HG03469 (cell line): ENCODE measurements around the gene TTC23L.
"Not testable (repeated sequence)": the region's sequence is repeated elsewhere in the genome, so short reads cannot be mapped to it uniquely, and the experiment has no call there.

Source experiments
- ATAC-seq: cut with Tn5 transposase; IDR thresholded peaks from one replicate; pipeline ENCODE4 v1.9.1; 2021; ENCODE audit warnings: mild to moderate bottlenecking, moderate library complexity, moderate number of reproducible peaks; ENCODE audit not compliant: unreplicated experiment

TTC23L gene

GRCh38 chr5:34838785-34839714 lies at the start of gene TTC23L:
TSS of gene TTC23L (plus strand) at chr5:34839164. CDS start at chr5:34840672, 1,508 bp downstream.
- peak; percentile 95 for ATAC-seq

DNA sequence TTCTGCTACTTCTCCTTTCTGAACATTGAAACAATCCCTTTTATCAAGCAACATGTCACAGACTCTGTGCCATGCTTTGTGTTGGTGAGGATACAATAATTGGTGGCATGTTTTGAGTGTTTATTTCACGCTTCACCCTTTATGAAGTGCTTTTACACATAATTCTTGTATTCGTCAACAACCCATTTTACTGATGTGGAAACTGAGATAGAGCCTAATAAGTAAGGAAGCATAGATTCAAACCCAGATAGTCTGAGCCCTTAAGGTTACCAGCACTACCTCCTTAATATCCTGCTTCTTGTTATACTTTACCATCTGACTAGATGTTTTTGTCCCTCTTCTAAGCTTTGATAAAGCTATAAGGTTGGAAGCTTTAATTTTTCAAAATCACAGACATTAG lies 49.3 kb upstream of the TTC23L start:
- no peak for ATAC-seq

DNA sequence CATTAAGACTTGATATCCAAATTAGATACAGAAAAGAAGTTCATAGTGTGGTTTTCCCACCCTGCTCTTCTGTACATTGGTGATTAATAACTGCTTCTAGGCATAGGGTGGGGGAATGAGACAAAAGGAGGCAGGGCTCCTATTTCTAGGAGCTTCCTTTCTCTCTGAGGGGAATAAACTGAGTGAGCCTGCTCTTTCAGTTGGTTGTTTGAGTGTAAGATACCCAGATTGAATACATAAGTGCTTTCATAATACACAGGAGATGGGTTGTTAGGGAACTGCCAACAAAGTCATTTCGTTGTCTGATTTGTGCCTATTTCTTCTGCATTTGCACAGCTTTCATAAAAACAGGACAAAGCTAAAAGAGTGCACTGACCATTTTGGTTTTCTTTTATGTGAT lies 48.9 kb upstream of the TTC23L start:
- no peak for ATAC-seq

DNA sequence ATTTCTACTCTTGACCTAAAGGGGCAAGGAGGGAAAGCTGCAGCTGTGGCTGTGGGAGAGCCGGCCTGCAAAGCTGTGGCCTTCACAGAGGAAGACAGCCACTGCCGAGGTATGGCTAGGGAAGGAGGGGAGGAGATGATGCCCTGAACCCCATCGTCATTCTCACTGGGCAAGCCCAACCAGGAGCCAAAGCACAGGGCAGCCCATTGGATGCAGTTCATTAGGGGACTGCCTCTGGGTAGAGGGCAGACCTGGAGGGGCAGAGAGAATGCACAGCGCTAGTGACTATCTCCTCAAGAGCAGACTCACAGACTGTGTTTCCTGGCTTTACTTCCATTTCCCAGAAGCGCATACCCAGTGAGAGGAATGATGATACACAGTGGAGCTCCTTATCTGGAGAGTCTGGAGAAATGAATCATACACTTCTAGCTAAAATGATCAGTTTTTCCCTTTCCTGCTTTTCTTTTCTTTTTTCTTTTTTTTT lies 47.2 kb upstream of the TTC23L start:
- no peak for ATAC-seq

GRCh38 chr5:34802834-34803563 lies 36.0 kb upstream of the TTC23L start:
- ATAC-seq = no peak

GRCh38 chr5:34803974-34804732 lies 34.8 kb upstream of the TTC23L start:
- ATAC-seq = no peak

DNA sequence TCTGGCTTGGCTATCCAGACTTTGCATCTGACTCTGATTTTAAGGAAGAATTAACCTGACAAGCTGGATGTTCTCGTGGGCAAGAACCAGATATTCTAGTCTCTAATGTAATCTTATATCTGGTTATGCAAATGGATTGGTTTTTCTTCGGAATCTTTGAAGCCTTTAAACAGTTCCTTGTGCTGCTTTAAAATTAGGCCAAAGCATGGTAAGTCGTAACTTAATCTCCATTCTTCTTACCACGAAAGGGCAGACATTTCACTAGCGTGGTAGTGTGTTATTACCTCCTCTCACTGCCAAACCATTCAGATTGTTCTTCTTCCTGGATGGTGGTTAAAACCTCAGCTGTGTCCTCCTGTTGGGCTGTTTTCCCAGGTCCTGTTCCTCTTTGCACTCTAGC lies 34.1 kb upstream of the TTC23L start:
- ATAC-seq = no peak

GRCh38 chr5:34806532-34806931 lies 32.4 kb upstream of the TTC23L start:
- no peak for ATAC-seq

DNA sequence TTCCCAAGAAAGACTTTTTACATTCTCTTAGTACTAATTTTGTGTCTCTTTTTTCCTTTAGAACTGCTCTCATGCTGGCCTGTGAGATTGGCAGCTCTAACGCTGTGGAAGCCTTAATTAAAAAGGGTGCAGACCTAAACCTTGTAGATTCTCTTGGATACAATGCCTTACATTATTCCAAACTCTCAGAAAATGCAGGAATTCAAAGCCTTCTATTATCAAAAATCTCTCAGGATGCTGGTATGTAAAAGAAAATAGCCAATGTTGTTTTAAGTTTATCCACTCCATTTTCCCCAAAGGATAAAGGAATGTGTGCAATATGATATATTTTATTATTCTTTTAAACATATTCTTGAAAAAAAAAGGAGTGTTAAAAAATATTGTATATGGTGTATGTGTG lies 27.3 kb upstream of the TTC23L start:
- ATAC-seq = no peak

DNA sequence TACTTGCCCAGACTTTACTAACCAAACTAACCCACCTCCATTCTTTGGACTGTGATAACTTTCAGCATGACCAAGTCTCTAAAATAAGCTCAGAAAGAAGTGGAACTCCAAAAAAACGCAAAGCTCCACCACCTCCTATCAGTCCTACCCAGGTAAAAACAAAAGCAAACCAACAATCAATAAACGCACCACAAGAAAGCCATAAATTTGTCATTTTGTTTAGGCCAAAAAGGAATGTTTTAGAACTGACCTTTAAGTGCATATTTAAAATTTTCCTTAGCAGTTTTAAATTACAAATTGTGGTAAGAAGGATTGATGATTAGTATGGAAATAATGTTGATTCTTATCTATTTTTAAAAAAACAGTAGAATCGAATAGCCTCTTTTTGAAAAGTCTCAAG lies 25.5 kb upstream of the TTC23L start:
- ATAC-seq = no peak

GRCh38 chr5:34817558-34818351 lies 21.2 kb upstream of the TTC23L start:
- ATAC-seq = no peak

DNA sequence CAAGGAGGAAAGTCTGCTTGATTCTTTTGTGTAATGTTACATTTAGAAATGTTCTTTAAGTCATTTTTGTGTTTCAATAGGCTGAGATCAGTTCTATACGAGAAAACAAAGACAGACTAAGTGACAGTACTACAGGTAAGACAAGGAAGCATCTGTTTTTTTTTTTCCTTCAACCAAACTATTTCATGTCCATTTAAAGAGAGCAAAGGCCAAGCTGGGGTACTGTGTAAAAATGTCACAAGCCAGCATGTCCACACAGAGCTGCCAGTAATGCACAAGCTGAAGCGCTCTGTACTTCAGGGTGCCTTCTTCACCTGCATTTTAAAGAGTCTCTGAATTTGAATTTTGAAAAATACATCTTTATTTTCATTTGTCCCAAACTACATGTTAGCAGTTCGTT lies 20.2 kb upstream of the TTC23L start:
- no peak for ATAC-seq

- no peak for ATAC-seq
These were observed 18.4 kb upstream of the TTC23L start for GRCh38 chr5:34820593-34820992.

DNA sequence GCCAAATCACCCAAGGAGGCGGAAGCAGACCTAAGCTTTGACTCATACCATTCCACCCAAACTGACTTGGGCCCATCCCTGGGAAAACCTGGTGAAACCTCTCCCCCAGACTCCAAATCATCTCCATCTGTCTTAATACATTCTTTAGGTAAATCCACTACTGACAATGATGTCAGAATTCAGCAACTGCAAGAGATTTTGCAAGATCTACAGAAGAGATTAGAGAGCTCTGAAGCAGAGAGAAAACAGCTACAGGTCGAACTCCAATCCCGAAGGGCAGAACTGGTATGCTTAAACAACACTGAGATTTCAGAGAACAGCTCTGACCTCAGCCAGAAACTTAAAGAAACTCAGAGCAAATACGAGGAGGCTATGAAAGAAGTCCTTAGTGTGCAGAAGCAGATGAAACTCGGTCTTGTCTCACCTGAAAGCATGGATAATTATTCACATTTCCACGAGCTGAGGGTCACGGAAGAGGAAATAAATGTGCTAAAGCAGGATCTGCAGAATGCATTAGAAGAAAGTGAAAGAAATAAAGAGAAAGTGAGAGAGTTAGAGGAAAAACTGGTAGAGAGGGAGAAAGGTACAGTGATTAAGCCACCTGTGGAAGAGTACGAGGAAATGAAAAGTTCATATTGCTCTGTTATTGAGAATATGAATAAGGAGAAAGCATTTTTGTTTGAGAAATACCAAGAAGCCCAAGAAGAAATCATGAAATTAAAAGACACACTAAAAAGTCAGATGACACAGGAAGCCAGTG lies 15.8 kb upstream of the TTC23L start:
- ATAC-seq = no peak

GRCh38 chr5:34826347-34826746 lies 12.6 kb upstream of the TTC23L start:
- no peak for ATAC-seq

DNA sequence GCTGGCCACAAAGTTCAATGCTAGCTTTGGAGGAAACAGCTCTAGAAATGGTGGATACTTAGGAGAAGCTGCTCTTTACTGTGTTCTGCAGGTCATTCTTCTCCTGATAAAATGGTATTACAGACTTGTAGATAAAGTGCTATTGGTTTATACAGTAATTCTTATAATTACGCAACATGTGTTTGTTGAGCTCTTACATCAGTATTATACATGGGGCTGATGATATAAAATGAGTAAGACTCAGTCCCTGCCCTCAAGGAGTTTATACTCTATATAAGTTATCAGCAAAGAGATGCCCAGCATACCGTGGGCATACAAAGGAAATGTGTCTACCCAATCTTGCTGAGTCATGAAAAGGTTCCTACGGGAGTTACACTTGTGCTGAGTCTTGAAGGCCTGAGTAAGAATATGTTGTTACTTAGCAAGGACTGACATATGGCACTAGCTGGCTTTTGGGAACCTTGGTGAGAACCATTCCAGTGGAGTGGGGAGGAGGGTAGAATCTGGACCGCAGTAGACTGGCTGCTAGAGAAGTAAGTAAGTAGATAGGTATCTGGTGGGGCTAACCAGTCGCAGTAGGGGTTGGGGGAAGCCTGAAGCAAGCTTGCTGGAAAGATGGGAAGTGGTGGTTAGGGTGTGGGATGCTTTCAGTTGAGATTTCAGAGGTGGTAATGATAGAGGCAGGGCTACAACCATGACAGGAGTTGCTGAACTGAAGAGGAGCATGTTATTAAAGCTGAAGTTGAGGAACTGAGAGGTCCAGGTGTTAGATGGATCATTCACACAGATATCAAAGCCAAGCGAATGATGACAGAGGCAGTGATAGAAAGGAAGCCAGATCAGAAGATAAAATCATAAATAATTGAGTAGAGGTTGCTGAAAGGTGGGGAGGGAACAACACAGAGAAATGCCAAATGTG lies 11.1 kb upstream of the TTC23L start:
- no peak for ATAC-seq

DNA sequence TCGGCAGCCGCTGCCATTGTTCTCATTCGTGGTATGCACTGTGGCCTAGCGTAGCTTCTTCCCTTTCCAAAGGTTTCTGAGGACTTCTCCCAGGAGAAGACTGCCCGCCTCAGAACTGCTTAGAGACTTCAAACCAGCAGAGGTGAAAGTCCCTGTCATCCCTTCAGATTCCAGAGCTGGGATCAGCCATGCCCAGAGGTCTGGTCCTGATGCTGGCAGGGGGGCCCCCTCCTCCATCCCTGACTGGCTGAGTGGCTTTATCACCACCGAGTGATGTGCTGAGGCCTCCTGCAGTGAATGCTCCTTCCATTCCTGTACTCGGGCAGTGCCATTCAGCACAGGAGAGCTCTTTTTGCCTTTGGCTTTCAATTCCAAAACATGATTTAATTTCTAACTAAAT lies 8.1 kb upstream of the TTC23L start:
- not testable (repeated sequence) for ATAC-seq

DNA sequence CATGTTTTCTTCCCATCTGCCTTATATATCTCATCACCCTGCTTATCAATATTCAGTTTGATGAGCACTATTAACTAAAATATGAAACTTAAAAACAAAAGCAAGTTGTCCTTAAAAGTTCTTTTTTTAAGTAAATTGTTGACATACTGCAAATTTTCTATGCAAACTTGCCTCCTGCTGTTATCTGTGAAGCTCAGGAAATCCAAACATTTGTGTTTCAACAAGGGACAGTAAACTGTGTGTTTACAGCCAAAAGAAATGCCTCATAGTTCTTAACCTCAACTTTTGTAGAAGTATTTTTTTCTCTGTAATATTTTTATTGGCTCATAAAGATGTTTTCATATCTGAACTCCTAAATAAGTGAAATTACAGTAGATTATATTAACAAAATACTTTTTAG lies 7.7 kb upstream of the TTC23L start:
- no peak for ATAC-seq

- ATAC-seq = no peak
These were observed 6.4 kb upstream of the TTC23L start for GRCh38 chr5:34832568-34832967.
